Measurements from ENCODE around the gene MEX3C.

The MEX3C gene

DNA sequence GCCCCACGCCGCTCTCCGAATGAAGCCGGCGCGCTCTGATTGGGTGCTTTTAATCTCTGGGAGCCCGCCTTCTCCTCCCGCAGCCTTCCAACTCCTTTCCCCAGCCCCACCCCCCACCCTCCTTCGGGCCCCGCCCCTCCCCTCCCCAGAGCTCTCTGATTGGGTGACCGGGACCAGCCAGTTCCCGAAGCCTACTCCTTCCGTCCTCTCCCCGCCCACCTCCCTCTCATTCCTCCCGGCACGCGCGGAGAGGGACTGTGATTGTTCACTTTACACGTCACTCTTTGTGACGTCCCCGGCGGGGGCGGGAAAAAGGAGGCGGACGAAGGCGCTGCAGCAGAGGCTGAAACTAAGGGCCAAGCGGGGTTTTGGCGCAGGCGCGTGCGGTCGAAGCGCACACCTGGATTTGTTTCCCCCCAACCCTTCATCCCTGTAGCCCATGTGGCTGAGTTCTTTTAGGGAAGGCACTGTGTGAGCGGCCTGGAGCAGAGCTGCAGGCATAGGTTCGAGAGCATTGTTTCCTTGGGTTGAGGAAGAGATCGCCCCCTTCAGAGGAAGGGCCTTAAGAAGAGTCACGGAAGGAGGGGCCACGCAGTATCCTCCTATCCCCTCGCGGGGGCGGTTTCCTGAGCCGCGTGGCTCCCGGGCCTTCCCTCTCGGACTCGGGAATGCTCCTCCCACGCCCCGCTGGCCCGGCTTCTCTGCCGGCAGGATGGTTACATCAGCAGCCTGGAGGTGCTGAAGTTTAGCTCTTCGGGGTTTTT lies at the start of gene MEX3C:
Gene MEX3C (minus strand): TSS at position 21 of the 764 bp plus-strand sequence. CDS start 361 bp downstream, outside the sequence.
- TF ChIP-seq, protein P1, sequence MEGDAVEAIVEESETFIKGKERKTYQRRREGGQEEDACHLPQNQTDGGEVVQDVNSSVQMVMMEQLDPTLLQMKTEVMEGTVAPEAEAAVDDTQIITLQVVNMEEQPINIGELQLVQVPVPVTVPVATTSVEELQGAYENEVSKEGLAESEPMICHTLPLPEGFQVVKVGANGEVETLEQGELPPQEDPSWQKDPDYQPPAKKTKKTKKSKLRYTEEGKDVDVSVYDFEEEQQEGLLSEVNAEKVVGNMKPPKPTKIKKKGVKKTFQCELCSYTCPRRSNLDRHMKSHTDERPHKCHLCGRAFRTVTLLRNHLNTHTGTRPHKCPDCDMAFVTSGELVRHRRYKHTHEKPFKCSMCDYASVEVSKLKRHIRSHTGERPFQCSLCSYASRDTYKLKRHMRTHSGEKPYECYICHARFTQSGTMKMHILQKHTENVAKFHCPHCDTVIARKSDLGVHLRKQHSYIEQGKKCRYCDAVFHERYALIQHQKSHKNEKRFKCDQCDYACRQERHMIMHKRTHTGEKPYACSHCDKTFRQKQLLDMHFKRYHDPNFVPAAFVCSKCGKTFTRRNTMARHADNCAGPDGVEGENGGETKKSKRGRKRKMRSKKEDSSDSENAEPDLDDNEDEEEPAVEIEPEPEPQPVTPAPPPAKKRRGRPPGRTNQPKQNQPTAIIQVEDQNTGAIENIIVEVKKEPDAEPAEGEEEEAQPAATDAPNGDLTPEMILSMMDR (IDR thresholded peaks at IDR 0.05): peak in 1 of 2 experiments; percentile 31
- intact Hi-C loops (cut with DNase I; ENCODE audit: low total_unique reads): loop anchor here (10.0 kb wide), 3 partner anchors 133 to 913 kb away; partner anchors contain the start of genes CXXC1, ELAC1 and MBD1
- Histone ChIP-seq H3K9me3 (no peaks in the 10 kb centered on the region), H3K36me3 (no peaks in the 10 kb centered on the region), H3K4me1 (peaks cover 0 to 32% (median 24%) of the 10 kb centered on the region in 4 donors), H3K27ac (peak within 1 kb of the TSS; percentile 97 to 98), H3K4me3 (peak within 1 kb of the TSS; percentile 89 to 90), H3K27me3 (no peaks in the 10 kb centered on the region)
- DNase-seq: peak; percentile 100

DNA sequence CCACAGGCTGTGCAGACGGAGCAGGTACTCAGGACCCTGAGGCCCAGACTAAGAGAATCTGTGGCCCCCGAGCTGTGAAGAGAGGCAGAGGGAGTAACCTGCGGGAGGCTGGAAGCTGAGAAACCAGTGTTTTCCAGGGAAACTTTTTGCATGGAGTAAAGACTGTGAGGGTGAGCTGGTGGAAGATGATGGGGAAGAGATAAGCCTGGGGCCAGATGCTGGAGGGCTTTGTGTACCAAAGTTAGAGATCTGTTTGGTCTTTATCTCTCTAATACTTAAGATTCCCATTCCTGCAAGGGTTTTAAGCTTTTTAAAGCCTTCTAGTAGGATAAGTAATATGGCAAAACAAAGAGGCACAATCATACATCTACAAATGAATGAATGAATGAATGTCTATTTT lies 43.7 kb upstream of the MEX3C start:
- intact Hi-C loops (cut with DNase I; ENCODE audit: low total_unique reads): no loop called here
- H3K4me1 ChIP-seq: no peaks in the 10 kb centered on the region
- TF ChIP-seq, protein P1 (IDR thresholded peaks at IDR 0.05): no peak

DNA sequence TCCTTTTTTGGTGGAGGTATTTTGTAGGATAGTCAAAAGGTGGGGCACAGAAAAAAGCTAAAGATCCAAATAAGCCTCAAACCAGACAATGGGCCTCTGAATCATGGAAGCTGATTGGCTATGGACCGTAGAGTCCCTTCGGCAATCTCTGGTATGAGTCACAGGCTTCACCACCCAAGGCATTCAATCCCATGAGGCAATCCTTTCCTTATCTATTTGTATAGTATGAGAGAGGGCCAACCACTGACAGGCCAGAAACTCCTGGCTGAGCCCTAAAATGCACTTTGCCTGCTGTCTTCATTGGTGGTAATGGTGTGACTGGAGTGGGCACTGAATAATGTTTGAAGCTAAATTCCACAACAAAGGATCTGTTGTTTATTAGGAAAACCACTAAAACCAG lies 38.7 kb upstream of the MEX3C start:
- no peak for DNase-seq

More for the DNA sequence above, 43.7 kb upstream of the MEX3C start:
- Histone ChIP-seq H3K27me3 (no peaks in the 10 kb centered on the region), H3K27ac (no peak overlapping the region), H3K4me3 (no peak overlapping the region), H3K36me3 (no peaks in the 10 kb centered on the region), H3K9me3 (no peaks in the 10 kb centered on the region)
- no peak for DNase-seq

DNA sequence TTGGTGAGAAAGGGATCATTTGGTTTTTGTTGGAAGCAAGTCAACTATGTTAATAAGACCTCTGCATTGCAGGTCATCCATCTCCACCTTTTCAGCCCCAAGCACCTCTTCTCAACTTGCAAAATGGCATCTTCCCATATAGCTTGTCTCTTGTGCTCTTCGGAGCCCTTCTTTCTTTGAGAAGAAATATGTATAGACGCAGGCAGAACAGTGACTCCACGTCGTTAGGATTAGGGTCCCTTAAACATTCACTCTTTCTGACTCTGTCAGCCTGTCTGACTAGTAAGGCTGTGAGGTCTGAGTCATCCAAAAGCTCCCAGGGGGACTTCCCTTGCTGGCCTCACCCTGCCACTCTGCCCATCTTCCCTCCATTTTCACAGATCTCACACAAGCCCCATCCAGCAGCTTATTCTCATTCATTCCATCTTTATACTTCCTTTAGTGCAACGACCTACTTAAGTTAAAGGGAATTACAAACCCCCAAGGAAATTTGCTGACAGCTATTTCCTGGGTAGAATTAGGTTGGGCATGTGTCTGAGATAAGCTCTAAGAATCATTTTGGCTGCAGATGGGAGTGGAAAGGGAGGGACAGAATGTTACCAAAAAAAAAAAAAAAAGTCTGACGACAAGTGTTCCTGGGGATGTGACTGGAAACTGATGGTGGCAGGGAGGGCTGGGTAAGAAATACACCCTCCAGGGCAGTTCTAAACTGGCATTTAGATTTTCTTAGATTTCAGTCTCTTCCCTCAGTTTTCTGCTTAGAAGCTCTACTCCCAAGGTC lies 37.7 kb upstream of the MEX3C start:
- H3K27me3 ChIP-seq: no peaks in the 10 kb centered on the region
- no peak overlapping the region for H3K27ac ChIP-seq
- DNase-seq: no peak
- no peaks in the 10 kb centered on the region for H3K36me3 ChIP-seq
- no peaks in the 10 kb centered on the region for H3K4me1 ChIP-seq
- no peak overlapping the region for H3K4me3 ChIP-seq
- H3K9me3 ChIP-seq: no peaks in the 10 kb centered on the region
- TF ChIP-seq, protein P1 (IDR thresholded peaks at IDR 0.05): no peak
- intact Hi-C loops (cut with DNase I; ENCODE audit: low total_unique reads): no loop called here

More for the DNA sequence above, 38.7 kb upstream of the MEX3C start:
- intact Hi-C loops (cut with DNase I; ENCODE audit: low total_unique reads): no loop called here
- Histone ChIP-seq H3K4me3 (no peak overlapping the region), H3K4me1 (no peaks in the 10 kb centered on the region), H3K36me3 (no peaks in the 10 kb centered on the region), H3K27me3 (no peaks in the 10 kb centered on the region), H3K27ac (no peak overlapping the region), H3K9me3 (no peaks in the 10 kb centered on the region)
- TF ChIP-seq, protein P1 (IDR thresholded peaks at IDR 0.05): no peak

DNA sequence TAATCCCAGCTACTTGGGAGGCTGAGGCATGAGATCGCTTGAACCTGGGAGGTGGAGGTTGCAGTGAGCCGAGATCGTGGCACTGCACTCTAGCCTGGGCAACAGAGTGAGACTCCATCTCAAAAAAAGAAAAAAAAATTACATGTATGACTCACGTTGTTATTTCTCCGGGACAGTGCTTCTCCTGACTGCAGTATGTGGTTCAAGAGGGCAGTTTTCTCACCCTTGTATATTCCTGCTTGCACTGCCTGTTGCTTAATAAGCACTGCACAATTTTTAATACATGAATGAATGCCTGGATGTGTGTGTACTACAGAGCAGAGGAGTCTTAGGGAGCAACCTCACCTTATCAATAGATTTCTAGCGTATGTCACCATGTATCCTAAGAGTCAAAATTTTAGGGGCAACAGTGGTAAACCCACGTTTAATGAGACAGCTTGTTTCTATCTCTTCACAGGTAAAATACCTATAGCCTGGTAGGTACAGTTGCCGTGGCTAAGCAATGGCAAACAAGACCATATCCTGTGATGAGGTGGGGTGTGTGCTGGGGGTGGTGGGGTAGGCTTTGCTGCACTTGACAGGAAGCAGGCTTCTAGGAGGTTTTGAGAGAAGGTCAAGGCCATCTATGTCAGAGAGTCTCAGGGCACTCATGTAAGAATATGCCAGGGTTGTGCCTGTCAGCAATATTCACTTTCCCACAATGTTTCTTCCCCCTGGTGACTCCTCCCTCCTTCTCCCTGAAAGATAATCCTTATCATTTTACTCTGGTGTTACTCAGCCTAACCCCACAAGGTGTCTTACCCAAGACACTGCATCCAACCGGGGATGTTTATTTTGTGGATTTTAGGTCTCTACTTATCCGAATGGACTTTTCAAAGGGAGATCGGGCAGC lies 36.9 kb upstream of the MEX3C start:
- Histone ChIP-seq H3K36me3 (no peaks in the 10 kb centered on the region), H3K4me1 (no peaks in the 10 kb centered on the region), H3K27me3 (no peaks in the 10 kb centered on the region), H3K27ac (no peak overlapping the region), H3K9me3 (no peaks in the 10 kb centered on the region), H3K4me3 (no peak overlapping the region)
- TF ChIP-seq, protein P1 (IDR thresholded peaks at IDR 0.05): no peak
- no peak for DNase-seq
- intact Hi-C loops (cut with DNase I; ENCODE audit: low total_unique reads): no loop called here
